RWPE2 (cell line): Measurements from ENCODE around the gene ARID3A.

Experiments
- ATAC-seq: fragments of 200-7000 bp; cut with Tn5 transposase; 3 replicates; pipeline ENCODE4 v1.9.1; 2021; ENCODE audit warnings: low read depth
- DNase-seq: peaks from one replicate; pipeline ENCODE4 v3.0.0-alpha.2; 2020; ENCODE audit warnings: low spot score
- H3K27ac ChIP-seq: fragments of 450-650 bp; 2 replicates; pipeline ENCODE4 v1.5.1; 2017; ENCODE audit warnings: mild to moderate bottlenecking; ENCODE audit not compliant: poor library complexity, severe bottlenecking
- H3K27me3 ChIP-seq: fragments of 250-450 bp; sonication (Bioruptor Pico); 2 replicates; pipeline ENCODE4 v1.5.1; 2021; ENCODE audit warnings: mild to moderate bottlenecking, moderate library complexity; ENCODE audit not compliant: insufficient read depth, poor library complexity, severe bottlenecking
- H3K36me3 ChIP-seq: fragments of 250-450 bp; sonication (Bioruptor Pico); 2 replicates; pipeline ENCODE4 v1.5.1; 2020; ENCODE audit warnings: low read depth, mild to moderate bottlenecking, moderate library complexity
- H3K4me1 ChIP-seq: fragments of 250-450 bp; sonication (Bioruptor Pico); 2 replicates; pipeline ENCODE4 v1.5.1; 2021; ENCODE audit warnings: mild to moderate bottlenecking, moderate library complexity; ENCODE audit not compliant: insufficient read depth, poor library complexity, severe bottlenecking
- H3K4me3 ChIP-seq: fragments of 250-450 bp; sonication (Bioruptor Pico); 2 replicates; pipeline ENCODE4 v1.5.1; 2021; ENCODE audit warnings: mild to moderate bottlenecking, moderate library complexity; ENCODE audit not compliant: severe bottlenecking
- H3K9me3 ChIP-seq: fragments of 250-450 bp; sonication (Bioruptor Pico); 2 replicates; pipeline ENCODE4 v1.5.1; 2021; ENCODE audit warnings: mild to moderate bottlenecking, moderate library complexity; ENCODE audit not compliant: severe bottlenecking
- TF ChIP-seq, protein P1 (sequence below): fragments of 450-650 bp; IDR thresholded peaks from one replicate; pipeline ENCODE4 v1.5.1; 2017; ENCODE audit warnings: mild to moderate bottlenecking, moderate library complexity; ENCODE audit not compliant: poor library complexity, severe bottlenecking

The ARID3A gene

DNA sequence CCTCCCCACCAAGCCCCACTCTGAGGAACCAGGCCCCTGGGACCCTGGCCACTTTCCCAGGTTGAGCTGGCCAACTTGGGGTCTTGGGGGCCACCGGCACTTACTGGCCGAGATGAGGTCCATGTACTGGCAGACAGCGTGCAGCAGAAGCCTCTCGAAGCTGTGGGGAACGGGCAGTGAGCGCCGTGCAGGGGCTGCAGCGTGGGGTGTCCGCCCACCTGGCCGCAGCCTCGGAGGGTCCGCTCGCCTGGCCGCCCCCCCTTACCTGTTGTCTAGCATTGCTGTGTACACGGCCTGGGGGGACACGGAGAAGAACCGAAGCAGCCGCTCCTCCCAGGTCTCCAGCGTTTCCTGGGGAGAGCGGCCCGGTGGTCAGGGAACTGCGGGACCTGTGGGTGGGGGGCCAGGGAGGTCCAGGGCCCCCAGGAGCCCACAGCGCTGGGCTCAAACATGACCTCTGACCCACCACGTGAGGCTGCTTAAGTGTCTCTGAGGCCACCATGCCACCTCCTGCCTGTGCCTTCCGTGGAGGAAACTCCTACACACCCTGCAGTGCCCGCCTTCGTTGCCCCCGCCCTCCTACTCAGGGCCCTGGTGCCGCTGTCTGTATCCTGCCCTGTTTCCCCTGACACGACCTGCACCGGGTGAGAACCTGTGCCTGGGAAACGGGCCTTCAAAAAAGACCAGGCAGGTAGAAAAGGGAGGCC is 26.3 kb upstream of the ARID3A start:
- no peaks in the 10 kb centered on the region for H3K9me3 ChIP-seq
- TF ChIP-seq, protein P1, sequence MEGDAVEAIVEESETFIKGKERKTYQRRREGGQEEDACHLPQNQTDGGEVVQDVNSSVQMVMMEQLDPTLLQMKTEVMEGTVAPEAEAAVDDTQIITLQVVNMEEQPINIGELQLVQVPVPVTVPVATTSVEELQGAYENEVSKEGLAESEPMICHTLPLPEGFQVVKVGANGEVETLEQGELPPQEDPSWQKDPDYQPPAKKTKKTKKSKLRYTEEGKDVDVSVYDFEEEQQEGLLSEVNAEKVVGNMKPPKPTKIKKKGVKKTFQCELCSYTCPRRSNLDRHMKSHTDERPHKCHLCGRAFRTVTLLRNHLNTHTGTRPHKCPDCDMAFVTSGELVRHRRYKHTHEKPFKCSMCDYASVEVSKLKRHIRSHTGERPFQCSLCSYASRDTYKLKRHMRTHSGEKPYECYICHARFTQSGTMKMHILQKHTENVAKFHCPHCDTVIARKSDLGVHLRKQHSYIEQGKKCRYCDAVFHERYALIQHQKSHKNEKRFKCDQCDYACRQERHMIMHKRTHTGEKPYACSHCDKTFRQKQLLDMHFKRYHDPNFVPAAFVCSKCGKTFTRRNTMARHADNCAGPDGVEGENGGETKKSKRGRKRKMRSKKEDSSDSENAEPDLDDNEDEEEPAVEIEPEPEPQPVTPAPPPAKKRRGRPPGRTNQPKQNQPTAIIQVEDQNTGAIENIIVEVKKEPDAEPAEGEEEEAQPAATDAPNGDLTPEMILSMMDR, result no peak
- ATAC-seq (no peak), DNase-seq (peak; percentile 40)
- H3K27ac ChIP-seq, result no peak overlapping the region
- no peak overlapping the region for H3K4me3 ChIP-seq
- H3K27me3 ChIP-seq, result no peaks in the 10 kb centered on the region
- H3K36me3 ChIP-seq, result peaks cover 25% of the 10 kb centered on the region
- H3K4me1 ChIP-seq, result no peaks in the 10 kb centered on the region

DNA sequence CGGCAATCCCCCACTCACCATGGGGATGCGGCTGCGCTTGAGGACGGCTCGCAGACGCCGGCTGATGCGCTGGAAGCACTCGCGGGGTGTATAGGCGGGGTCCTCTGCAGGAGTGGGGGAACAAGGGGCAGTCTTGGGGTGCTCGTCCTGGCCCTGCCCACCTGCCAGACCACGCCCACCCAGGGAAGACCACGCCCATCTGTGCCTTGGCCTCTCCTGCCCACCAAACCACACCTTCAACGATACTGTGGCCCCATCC is 25.9 kb upstream of the ARID3A start:
- no peak overlapping the region for H3K4me3 ChIP-seq
- no peaks in the 10 kb centered on the region for H3K9me3 ChIP-seq
- ATAC-seq, result no peak
- H3K4me1 ChIP-seq, result no peaks in the 10 kb centered on the region
- H3K27me3 ChIP-seq, result no peaks in the 10 kb centered on the region
- TF ChIP-seq, protein P1, result no peak
- DNase-seq, result no peak
- peaks cover 25% of the 10 kb centered on the region for H3K36me3 ChIP-seq
- H3K27ac ChIP-seq, result no peak overlapping the region

DNA sequence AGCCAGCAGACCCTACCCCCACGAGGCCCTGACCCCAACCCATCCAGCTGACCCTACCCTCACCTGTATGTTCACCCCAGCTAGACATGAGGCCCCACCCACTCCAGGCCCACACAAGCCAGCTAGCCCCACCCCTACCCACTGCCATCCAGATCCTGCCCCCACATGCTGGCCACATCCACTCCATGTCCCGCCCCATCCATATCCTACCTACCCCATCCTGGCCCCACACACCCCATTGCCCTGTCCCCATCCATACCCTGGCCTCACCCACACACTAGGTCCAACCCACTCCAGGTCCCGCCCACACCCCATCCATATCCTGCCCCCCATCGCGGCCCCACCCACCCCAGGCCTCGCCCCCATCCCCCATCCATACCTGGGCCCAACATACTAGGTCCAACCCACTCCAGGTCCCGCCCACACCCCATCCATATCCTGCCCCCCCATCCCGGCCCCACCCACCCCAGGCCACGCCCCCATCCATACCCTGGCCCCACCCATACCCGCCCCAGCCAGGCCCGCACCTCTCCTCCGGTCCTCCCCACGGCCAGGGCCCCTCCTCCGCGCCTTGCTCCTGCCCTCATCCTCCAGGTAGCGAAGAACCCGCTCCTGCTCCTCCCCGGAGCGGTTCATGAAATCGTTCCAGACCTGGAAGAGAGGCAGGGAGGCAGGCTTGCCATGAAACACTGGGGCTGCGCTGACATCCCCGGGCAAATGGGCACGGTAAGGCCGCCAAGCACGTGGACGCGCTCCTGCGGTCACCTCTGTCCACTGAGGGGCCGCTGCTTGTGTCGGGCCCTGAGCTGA is 25.3 kb upstream of the ARID3A start:
- Histone ChIP-seq H3K27ac (no peak overlapping the region), H3K4me1 (no peaks in the 10 kb centered on the region), H3K36me3 (peaks cover 25% of the 10 kb centered on the region), H3K4me3 (no peak overlapping the region), H3K9me3 (no peaks in the 10 kb centered on the region), H3K27me3 (no peaks in the 10 kb centered on the region)
- ATAC-seq (peak; percentile 73), DNase-seq (peak; percentile 80)
- TF ChIP-seq, protein P1, result no peak

DNA sequence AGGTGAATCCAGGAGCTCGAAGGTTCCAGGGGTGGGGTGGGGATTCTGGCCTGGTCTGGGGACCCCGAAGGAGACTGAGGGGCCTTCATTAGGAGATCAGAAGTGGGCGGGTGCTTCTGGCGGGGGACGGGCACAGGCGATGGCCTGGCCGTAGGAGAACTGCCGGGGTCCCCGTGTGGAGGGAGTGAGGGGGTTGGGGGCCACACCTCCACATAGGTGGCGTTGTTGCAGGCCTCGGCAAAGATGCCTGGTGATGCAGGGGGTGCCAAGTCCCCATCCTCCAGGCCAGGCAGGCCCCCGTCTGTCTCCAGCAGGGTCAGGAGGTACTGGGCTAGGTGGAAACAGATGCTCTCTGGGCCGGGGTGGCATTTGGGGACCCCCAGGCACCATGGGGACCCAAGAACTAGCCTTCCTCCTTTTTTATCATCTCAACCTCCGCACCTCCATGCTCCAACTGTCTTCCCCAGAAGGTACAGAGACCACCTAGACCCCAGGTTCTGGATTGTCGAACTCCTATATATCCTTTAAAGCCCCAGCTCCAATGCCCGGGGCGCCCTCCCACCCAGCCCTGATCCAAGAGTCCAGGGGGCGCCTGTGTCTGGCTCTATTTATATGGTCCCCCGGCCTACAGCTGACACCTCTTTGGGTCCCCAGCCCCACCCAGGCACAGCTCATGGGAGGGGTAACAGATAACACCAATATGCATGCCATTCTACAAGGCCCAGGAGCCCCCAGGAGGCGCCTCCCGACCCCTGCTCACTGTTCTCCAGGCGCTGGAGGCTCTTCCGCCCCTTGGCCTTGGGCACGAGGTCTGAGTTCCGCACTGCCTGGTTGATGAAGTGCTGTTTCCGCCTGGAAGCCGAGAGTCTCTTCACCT is 24.4 kb upstream of the ARID3A start:
- H3K27ac ChIP-seq, result no peak overlapping the region
- no peaks in the 10 kb centered on the region for H3K27me3 ChIP-seq
- TF ChIP-seq, protein P1, result no peak
- no peak overlapping the region for H3K4me3 ChIP-seq
- peak; percentile 52 for DNase-seq
- peaks cover 25% of the 10 kb centered on the region for H3K36me3 ChIP-seq
- H3K4me1 ChIP-seq, result no peaks in the 10 kb centered on the region
- H3K9me3 ChIP-seq, result no peaks in the 10 kb centered on the region
- ATAC-seq, result no peak
